ENCODE measurements around the gene PERCC1. TPM values are rescaled to one million over a fixed set of nuclear protein-coding genes. Genes with fewer than 3 reads are reported as not detected.

Gene PERCC1
- total and polyA plus RNA-seq, 2 of the 4 experiments (the other 2 are of a cell fraction) = not detected

DNA sequence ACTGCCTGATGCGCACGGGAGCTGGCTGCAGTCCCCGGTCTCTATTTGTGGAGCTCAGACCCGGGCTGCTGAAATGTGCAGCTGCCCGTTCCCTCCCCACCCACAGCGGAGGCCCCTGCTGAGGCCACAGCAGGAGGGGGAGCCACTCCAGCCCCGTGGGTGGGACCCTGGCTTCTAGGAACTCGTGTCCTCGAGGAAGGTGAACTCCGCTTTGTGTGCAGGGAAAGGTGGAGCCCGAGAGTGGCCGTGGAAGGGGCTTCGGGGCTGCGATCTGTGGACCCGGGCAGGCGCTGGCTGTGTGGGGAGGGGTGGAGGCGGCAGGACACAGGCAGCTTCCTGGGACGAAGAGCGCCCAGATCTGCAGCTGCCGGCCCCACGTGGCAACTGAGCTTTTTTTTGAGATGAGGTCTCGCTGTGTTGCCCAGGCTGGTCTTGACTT lies 10.5 kb downstream of the PERCC1 start:
- Histone ChIP-seq H3K23ac (ENCODE audit: low read depth, low read length) (no peak overlapping the region), H3K4me2 (ENCODE audit: low read depth, low read length) (no peak overlapping the region), H2AFZ (replicated peaks; ENCODE audit: low read length, poor library complexity) (no peak overlapping the region), H2BK120ac (ENCODE audit: low read depth, low read length) (no peak overlapping the region), H3K27me3 (ENCODE audit: control insufficient read depth, insufficient read depth, low read length) (no peaks in the 10 kb centered on the region), H2AK5ac (ENCODE audit: low read depth, low read length) (no peak overlapping the region), H3K56ac (ENCODE audit: extremely low read depth, insufficient read depth, low read length) (no peak overlapping the region), H3K27ac (ENCODE audit: insufficient read depth, low read length) (no peak overlapping the region), H2BK5ac (ENCODE audit: low read depth, low read length, poor library complexity, severe bottlenecking) (no peak overlapping the region), H4K20me1 (ENCODE audit: insufficient read depth, low read length) (no peaks in the 10 kb centered on the region), H3K4me1 (ENCODE audit: control insufficient read depth, insufficient read depth, low read length) (no peaks in the 10 kb centered on the region), H3K9me3 (ENCODE audit: control insufficient read depth, insufficient read depth, low read length) (no peaks in the 10 kb centered on the region), H3K36me3 (ENCODE audit: control insufficient read depth, insufficient read depth, low read length) (peaks cover 3% of the 10 kb centered on the region; the same call in 1 of the 2 replicates), H4K91ac (ENCODE audit: insufficient read depth, low read depth, low read length) (no peak overlapping the region), H3K4ac (ENCODE audit: low read depth, low read length) (no peak overlapping the region), H3K18ac (ENCODE audit: low read depth, low read length) (no peak overlapping the region), H3K4me3 (ENCODE audit: insufficient read depth, low read depth, low read length) (no peak overlapping the region), H2BK15ac (ENCODE audit: low read depth, low read length) (no peak overlapping the region), H3K14ac (replicated peaks; ENCODE audit: low read depth, low read length) (no peak overlapping the region), H2AK9ac (replicated peaks; ENCODE audit: low read depth, low read length, poor library complexity) (no peak overlapping the region), H3K79me1 (ENCODE audit: low read depth in 1 of 2, low read length in 2 of 2) (no peaks in the 10 kb centered on the region), H4K8ac (ENCODE audit: low read depth in 2 of 2, low read length in 2 of 2) (no peak overlapping the region), H2BK20ac (ENCODE audit: low read depth, low read length) (no peak overlapping the region), H4K5ac (ENCODE audit: low read depth, low read length) (no peak overlapping the region), H3K9me1 (ENCODE audit: insufficient read depth, low read length) (no peaks in the 10 kb centered on the region), H3K9ac (ENCODE audit: low read depth, low read length) (no peak overlapping the region)
- ATAC-seq (ENCODE audit: low read depth) (no peak), DNase-seq (no peak)
- 90% methylated on average over 2 of the region's 22 CpGs; no CpG with 5 or more reads in 1 of the 2 experiments for WGBS, 2 experiments (ENCODE audit: extremely low coverage in 2 of 2, insufficient read length in 1 of 2)
- dilution Hi-C loops (cut with HindIII; ENCODE audit: low sequenced_read_pairs, unreplicated experiment) (no loop called here), in situ Hi-C loops (cut with MboI; ENCODE audit: low sequenced_read_pairs) (no loop called here), intact Hi-C loops (cut with micrococcal nuclease) (no loop called here)
- CTCF ChIA-PET = no interaction called here
- TF ChIP-seq RCOR1 (IDR thresholded peaks at IDR 0.05; ENCODE audit: insufficient replicate concordance, low read length) = no peak
- TF ChIP-seq CEBPB (IDR thresholded peaks at IDR 0.05; ENCODE audit: low read depth, low read length) = no peak
- no peak for TF ChIP-seq NFE2L2 (IDR thresholded peaks at IDR 0.05; ENCODE audit: low read depth, low read length)
- TF ChIP-seq, protein P1, sequence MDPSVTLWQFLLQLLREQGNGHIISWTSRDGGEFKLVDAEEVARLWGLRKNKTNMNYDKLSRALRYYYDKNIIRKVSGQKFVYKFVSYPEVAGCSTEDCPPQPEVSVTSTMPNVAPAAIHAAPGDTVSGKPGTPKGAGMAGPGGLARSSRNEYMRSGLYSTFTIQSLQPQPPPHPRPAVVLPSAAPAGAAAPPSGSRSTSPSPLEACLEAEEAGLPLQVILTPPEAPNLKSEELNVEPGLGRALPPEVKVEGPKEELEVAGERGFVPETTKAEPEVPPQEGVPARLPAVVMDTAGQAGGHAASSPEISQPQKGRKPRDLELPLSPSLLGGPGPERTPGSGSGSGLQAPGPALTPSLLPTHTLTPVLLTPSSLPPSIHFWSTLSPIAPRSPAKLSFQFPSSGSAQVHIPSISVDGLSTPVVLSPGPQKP (IDR thresholded peaks at IDR 0.05; ENCODE audit: borderline replicate concordance, low read depth, low read length) = no peak
- TF ChIP-seq RFX5 (IDR thresholded peaks at IDR 0.05; ENCODE audit: low read depth, low read length) = no peak
- no peak for TF ChIP-seq POLR2A (IDR thresholded peaks at IDR 0.05; ENCODE audit: low read depth, low read length)
- TF ChIP-seq, protein P2, sequence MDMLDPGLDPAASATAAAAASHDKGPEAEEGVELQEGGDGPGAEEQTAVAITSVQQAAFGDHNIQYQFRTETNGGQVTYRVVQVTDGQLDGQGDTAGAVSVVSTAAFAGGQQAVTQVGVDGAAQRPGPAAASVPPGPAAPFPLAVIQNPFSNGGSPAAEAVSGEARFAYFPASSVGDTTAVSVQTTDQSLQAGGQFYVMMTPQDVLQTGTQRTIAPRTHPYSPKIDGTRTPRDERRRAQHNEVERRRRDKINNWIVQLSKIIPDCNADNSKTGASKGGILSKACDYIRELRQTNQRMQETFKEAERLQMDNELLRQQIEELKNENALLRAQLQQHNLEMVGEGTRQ (IDR thresholded peaks at IDR 0.05; ENCODE audit: low read depth, low read length) = no peak
- TF ChIP-seq, protein P3, sequence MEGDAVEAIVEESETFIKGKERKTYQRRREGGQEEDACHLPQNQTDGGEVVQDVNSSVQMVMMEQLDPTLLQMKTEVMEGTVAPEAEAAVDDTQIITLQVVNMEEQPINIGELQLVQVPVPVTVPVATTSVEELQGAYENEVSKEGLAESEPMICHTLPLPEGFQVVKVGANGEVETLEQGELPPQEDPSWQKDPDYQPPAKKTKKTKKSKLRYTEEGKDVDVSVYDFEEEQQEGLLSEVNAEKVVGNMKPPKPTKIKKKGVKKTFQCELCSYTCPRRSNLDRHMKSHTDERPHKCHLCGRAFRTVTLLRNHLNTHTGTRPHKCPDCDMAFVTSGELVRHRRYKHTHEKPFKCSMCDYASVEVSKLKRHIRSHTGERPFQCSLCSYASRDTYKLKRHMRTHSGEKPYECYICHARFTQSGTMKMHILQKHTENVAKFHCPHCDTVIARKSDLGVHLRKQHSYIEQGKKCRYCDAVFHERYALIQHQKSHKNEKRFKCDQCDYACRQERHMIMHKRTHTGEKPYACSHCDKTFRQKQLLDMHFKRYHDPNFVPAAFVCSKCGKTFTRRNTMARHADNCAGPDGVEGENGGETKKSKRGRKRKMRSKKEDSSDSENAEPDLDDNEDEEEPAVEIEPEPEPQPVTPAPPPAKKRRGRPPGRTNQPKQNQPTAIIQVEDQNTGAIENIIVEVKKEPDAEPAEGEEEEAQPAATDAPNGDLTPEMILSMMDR (conservative IDR thresholded peaks at IDR 0.05; ENCODE audit: low read depth, low read length) = no peak
- TF ChIP-seq RAD21 (IDR thresholded peaks at IDR 0.05; ENCODE audit: low read length) = no peak
- TF ChIP-seq MXI1 (IDR thresholded peaks at IDR 0.05; ENCODE audit: borderline replicate concordance, low read depth, low read length) = no peak
- TF ChIP-seq SMC3 (IDR thresholded peaks at IDR 0.05; ENCODE audit: low read depth, low read length) = no peak
- no peak for TF ChIP-seq FOS (IDR thresholded peaks at IDR 0.05; ENCODE audit: low read depth, low read length)
- no peak for TF ChIP-seq MAFK (IDR thresholded peaks at IDR 0.05; ENCODE audit: low read depth, low read length)
- no peak for TF ChIP-seq BHLHE40 (IDR thresholded peaks at IDR 0.05; ENCODE audit: low read depth, low read length)
- no peak for TF ChIP-seq CHD1 (IDR thresholded peaks at IDR 0.05; ENCODE audit: low read depth, low read length)
- no peak for TF ChIP-seq MAZ (IDR thresholded peaks at IDR 0.05; ENCODE audit: borderline replicate concordance, low read depth, low read length)
- POLR2A ChIA-PET (ENCODE audit: unreplicated experiment) = no interaction called here
- BruUV-seq (replicated peaks) = no TSS peak

Data from IMR-90 (cell line).